ENCODE results near the gene UNC13A.

Gene UNC13A

GRCh38 chr19:17711851-17712250 is 23.7 kb upstream of the UNC13A start:
- in situ Hi-C loops (cut with HindIII; ENCODE audit: low sequenced_read_pairs), result no loop called here

DNA sequence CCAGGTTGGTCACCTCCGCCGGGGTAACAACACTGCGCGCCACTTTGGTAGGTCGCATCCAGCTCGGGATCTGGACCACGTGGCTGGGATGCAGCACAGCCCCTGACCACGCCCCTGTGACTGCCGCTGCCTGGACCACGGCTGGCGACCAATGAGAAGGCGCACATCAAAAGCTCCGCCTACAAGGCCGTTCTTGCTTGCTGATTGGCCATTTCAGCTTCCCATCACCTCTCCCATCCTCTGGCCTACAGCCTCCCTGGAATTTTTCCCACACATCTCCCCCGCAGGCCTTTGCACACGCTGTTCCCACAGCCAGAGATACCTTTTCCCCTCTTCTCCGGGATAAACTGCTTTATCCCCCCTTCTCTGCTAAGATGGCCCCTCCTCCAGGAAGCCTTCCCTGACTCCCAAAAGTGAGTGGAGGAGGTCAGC is 18.6 kb upstream of the UNC13A start:
- in situ Hi-C loops (cut with HindIII; ENCODE audit: low sequenced_read_pairs), result no loop called here

GRCh38 chr19:17703824-17704463 is 15.8 kb upstream of the UNC13A start:
- in situ Hi-C loops (cut with HindIII; ENCODE audit: low sequenced_read_pairs), result no loop called here

GRCh38 chr19:17695198-17695597 is 7.0 kb upstream of the UNC13A start:
- in situ Hi-C loops (cut with HindIII; ENCODE audit: low sequenced_read_pairs), result no loop called here

DNA sequence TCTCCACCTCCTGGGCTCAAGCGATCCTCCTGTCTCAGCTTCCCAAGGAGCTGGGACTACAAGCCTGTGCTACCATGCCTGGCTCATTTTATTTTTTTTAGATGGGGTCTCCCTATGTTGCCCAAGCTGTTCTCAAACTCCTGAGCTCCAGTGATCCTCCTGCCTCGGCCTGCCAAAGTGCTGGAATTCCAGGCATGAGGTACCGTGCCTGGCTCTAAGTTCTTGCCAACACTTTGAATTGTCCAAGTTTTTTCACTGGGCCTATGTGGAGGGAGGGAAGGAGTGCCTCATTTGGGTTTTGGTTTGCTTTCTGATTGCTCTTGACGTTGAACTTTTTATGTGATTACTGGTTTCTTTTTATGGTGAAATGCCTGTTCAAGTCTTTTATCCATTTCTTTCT is 4.4 kb upstream of the UNC13A start:
- in situ Hi-C loops (cut with HindIII; ENCODE audit: low sequenced_read_pairs), result no loop called here

DNA sequence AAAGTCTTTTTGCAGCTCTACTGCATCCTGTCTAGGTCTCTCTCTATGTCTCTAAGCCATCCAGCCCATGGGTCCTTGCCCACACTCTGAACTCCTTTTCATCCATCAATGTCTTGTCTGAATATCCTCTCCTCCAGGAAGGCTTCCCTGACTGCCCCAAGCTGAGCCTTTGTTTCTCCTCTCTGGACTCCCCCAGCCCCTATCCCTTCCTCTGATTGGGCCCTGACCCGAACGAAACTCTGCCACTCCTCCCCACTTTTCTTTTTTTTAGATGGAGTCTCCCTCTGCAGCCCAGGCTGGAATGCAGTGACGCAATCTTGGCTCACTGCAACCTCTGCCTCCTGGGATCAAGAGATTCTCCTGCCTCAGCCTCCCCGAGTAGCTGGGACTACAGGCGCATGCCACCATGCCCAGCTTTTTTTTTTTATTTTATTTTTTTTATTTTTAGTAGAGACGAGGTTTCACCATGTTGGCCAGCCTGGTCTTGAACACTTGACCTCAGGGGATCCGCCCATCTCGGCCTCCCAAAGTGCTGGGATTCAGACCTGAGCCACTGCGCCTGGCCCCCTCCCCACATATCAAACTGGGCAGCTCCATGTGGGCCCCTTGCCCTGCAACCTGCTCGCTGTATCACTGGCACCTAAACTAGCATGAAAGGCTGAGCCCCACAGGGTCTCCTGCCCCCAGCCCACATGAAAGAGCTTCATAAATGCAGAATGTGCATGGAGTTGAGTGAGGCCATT is 870 bp upstream of the UNC13A start:
- in situ Hi-C loops (cut with HindIII; ENCODE audit: low sequenced_read_pairs), result no loop called here

DNA sequence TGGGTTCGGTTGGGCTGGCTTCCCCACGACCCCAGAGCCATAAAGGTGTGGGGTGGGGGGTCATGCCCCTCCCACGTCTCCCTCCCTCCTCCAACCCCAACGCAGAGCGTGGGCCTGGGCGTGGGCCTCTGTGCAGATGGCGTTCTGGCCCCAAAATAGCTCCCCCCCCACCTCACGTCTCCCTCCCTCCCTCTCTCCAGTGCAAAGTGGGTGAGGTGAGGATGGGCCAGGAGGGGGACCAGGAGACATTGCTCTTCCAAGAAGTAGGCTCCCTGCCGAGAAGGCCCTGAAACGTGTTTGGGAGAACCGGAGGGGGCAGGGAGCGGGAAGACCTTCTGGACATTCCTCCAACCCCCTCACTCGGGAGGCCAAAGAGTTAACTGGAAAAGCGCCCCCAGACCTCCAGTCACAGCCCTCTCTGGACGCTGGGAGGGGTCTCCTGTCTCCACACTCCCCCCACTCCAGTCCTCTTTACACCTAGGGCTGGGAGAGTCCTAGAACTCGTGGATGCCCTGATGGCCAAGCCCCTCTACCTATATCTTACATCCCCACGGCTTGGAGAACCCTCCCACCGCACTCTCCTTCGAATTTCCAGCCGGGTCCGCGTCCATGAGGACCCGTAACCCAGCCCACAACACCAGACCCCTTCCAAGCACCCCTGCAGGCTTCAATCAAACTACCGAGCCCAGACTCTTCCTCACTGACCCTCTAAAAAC is 855 bp downstream of the UNC13A start:
- in situ Hi-C loops (cut with HindIII; ENCODE audit: low sequenced_read_pairs), result no loop called here

DNA sequence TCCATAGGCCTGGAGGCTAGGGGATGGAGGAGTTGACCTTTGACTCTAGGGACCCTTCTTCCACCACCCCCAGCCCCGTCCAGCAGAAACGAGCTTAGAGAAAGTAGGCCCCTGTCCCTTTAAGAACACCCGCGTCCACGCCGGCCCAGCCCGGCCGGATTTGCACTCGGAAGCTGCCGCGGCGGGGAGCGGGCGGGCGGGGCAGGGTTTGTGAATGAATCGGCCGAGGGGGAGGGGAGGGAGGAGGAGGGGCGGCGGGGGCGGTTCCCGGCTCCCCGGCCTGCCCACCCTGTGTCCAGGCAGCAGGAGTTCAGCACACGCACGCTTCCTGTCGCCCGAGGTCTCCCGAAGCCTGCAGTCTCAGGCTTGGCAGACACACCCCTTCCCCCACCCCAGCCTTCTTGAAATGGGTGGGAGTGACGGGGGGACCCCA is 1.5 kb downstream of the UNC13A start:
- in situ Hi-C loops (cut with HindIII; ENCODE audit: low sequenced_read_pairs), result no loop called here

DNA sequence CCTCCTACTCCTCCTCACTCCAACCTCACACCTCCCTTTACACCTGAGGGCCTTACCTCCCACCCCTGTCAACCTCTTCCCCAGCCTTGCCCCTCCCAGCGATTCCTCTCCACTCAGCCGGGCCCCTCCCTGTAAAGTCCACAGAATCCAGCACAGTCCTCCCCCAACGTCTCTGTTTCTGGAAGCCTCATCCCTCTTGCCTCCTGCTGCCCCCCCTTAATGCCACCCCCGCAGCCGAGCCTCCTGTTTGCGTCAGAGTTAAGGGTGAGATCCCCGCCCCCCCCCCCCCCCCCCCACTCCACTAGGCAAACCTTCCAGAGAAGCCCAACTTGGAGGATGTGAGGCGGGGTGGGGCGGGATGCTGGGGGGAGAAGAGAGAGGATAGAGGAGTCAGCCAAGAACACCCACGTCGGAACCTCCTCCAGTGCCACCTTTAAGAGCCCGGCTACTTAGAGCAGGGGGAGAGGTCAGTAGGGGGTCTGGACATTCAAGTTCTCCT is 2.1 kb downstream of the UNC13A start:
- in situ Hi-C loops (cut with HindIII; ENCODE audit: low sequenced_read_pairs), result no loop called here

DNA sequence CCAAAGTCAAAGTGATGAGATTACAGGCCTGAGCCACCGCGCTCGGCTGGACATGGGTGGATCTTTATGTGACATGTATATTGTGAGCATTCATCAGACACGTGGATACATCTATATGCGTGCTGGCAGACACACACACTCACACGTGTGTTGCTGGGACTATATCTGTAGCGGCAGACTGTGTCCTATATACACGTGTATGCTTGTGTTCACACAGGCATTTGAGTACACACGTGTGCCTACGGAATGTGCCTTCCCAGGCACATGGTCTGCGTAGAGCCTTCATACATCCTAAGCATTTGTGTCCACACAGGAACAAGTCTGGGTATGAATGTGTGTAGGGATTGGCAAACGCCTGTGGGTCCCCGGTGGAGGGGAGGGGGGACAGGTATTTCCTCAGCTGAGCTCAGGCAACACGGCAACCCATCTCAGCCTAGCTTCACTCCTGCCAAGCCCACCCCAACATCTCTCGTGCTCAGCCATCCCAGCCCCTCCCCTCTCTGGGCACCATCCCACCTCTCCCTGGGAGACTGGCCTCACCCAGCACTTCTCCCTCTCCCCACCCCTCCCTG is 2.6 kb downstream of the UNC13A start:
- in situ Hi-C loops (cut with HindIII; ENCODE audit: low sequenced_read_pairs), result no loop called here

DNA sequence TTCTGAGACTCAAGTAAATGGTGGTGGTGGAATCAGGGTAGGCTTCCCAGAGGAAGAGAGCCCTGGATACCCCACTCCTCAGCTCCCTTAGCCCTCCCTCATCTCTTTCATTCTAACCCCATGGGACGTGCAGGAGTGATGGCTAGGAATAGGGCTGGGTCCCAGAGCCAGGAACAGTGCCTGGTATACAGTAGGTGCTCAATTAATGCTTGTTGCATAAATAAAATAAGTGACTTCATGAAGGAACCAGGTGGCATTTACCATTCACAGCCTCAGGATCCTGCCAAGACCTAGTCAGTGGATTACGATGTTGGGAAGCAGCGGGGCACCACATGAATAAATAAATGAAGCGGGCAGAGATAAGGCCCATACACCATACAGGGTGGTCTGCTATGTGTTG is 3.9 kb downstream of the UNC13A start:
- in situ Hi-C loops (cut with HindIII; ENCODE audit: low sequenced_read_pairs), result no loop called here

DNA sequence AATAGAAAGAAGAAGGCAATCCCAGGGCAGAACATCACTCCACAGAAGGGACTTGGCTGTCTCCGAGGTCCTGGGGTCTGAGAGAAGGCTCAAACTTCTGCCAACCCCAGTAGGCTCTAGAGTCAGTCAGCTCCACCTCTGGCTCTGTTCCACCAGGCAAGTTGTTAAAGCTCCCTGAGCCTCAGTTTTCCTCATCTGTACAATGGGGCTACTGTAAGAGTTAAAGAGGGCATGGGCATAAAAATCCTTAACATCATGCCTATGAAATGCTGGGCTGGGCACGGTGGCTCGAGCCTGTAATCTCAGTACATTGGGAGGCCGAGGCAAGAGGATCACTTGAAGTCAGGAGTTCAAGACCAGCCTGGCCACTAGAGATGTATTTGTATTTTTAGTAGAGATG is 5.1 kb downstream of the UNC13A start:
- in situ Hi-C loops (cut with HindIII; ENCODE audit: low sequenced_read_pairs), result no loop called here

- in situ Hi-C loops (cut with HindIII; ENCODE audit: low sequenced_read_pairs), result no loop called here
These were observed 5.9 kb downstream of the UNC13A start for GRCh38 chr19:17682273-17682672.

GRCh38 chr19:17681505-17682125 is 6.5 kb downstream of the UNC13A start:
- in situ Hi-C loops (cut with HindIII; ENCODE audit: low sequenced_read_pairs), result no loop called here

GRCh38 chr19:17680230-17680722 is 7.9 kb downstream of the UNC13A start:
- in situ Hi-C loops (cut with HindIII; ENCODE audit: low sequenced_read_pairs), result no loop called here

DNA sequence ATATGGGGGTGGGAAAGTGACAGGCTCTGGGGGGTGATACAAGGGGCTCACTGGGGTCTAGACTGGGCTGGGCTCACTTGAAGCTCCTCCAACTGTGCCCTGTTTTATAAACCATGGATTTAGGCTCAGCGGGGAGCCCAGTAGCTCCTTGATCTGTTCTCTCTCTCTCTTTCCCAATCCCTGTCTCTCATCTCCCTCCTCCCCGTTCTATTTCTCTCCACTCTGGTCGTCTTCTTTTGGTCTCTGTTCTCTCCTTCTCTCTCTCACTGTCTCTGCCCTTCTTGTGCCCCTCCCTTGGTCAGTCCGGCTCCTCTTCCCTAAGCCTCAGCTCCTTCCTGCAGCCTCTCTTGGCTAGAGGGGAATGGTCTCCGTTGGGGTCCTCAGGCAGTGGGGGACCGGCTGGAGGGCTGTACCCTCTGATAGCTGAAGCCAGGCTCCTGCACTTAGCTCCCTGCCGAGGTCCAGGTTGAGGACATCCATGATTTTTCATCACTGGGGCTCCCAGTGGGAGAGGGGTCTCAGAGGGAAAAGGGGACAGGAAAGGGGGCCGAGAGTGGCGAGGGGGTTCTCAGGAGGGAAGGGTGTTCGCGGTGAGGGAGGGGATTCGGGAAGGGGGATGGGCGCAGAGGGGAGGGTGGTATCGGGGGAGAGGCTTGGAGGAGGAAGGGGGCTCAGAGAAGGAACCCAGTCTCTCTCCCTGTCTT is 8.5 kb downstream of the UNC13A start:
- in situ Hi-C loops (cut with HindIII; ENCODE audit: low sequenced_read_pairs), result no loop called here

GRCh38 chr19:17678836-17679235 is 9.3 kb downstream of the UNC13A start:
- in situ Hi-C loops (cut with HindIII; ENCODE audit: low sequenced_read_pairs), result no loop called here

DNA sequence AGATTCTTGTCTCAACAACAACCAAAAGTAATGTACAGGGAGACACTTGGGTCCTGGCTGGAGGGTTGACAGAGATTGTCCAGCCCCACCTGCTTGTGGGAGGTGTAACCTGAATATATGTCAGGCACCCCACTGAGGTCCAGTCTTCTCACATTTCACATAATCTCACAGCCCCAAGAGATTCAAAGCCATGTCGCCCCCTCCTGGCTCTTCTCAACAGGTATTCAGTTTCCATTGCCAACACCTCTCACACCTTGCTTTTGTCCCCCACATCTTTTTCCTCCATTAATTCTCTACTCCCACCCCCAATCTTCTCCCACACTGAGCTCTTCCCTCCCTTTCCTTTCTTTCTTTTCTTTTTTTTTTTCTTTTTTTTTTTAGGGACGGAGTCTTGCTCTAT is 11.2 kb downstream of the UNC13A start:
- in situ Hi-C loops (cut with HindIII; ENCODE audit: low sequenced_read_pairs), result no loop called here

- in situ Hi-C loops (cut with HindIII; ENCODE audit: low sequenced_read_pairs), result no loop called here
These were observed 11.9 kb downstream of the UNC13A start for GRCh38 chr19:17676295-17676694.
